ENCODE data around the gene PPP1R3C.

PPP1R3C gene

DNA sequence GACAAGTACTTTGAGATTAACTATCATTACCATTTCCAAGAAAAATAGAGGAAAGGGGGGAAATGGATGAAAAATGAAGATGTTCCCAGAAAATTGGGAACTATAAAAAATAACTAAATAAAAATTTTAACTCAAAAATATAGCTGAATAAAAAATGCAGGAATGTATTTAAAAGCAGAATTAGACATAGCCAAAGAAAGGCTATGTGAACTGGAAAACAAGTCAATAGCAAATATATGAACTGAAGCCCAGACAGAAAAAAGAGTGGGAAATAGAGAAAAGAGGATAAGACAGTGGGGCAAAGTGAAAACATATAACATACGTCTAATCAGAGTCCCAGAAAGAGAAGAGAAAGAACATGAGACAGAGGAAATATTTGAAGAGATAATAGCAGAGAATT lies 10.3 kb downstream of the PPP1R3C start:
- no peak overlapping the region for H3K4me3 ChIP-seq (ENCODE audit: low read depth, low read length)
- DNase-seq (ENCODE audit: low read depth) = no peak
- TF ChIP-seq, protein P1, sequence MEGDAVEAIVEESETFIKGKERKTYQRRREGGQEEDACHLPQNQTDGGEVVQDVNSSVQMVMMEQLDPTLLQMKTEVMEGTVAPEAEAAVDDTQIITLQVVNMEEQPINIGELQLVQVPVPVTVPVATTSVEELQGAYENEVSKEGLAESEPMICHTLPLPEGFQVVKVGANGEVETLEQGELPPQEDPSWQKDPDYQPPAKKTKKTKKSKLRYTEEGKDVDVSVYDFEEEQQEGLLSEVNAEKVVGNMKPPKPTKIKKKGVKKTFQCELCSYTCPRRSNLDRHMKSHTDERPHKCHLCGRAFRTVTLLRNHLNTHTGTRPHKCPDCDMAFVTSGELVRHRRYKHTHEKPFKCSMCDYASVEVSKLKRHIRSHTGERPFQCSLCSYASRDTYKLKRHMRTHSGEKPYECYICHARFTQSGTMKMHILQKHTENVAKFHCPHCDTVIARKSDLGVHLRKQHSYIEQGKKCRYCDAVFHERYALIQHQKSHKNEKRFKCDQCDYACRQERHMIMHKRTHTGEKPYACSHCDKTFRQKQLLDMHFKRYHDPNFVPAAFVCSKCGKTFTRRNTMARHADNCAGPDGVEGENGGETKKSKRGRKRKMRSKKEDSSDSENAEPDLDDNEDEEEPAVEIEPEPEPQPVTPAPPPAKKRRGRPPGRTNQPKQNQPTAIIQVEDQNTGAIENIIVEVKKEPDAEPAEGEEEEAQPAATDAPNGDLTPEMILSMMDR (IDR thresholded peaks at IDR 0.05; ENCODE audit: low read depth, low read length, missing control alignments) = no peak

DNA sequence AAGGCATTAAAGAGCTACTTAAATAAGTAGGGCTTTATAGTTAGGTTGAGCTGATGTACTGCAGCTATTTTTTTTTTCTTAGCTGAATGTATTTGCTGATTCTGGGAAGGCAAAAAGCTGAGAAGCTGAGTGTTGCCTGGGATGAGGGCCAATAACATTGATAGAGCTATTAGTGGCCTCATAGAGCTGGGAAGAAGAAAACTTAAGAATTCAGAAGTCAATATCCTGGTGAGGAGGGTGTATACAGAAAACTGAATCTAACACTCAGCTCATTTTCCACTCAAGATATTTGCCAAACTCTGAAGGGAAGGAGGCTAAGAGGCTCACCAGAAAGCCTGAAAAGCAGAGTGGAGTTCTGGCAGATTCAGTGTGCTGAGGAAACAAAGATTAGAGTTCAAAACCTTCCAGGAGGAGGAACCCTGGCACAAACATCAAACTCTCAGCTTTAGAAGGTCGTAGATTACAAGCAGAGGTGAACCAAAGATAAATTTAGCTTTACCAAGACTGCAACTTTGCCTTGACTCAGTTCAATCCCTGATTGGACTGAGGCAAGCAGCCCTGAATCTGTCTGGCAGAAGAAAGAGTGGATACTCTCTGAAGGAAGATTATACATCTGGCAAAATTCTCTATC lies 11.3 kb downstream of the PPP1R3C start:
- DNase-seq (ENCODE audit: low read depth) = no peak
- TF ChIP-seq, protein P1 (IDR thresholded peaks at IDR 0.05; ENCODE audit: low read depth, low read length, missing control alignments) = no peak
- no peak overlapping the region for H3K4me3 ChIP-seq (ENCODE audit: low read depth, low read length)

DNA sequence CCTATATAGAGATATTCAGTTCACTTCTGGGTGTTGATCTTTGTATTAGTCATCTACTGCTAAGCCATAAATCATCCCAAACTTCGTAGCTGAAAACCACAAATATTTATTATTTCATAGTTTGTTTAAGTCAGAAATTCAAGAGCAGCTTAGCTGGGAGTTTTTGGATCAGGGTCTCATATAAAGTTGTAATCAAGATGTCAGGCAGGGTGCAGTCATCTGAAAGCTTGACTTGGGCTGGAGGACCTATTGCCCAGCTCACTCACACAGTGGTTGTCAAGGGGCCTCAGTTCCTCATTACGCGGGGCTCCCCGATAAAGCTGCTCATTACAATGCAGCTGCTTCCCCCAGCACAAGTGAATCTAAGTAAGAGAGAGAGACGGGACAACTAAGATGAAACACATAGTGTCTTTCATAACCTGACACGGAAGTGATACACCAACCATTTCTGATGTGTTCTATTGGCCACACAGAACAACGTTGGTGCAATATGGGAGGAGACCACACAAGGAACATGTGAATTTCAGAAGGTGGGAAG lies 15.7 kb downstream of the PPP1R3C start:
- TF ChIP-seq, protein P1 (IDR thresholded peaks at IDR 0.05; ENCODE audit: low read depth, low read length, missing control alignments) = no peak
- DNase-seq (ENCODE audit: low read depth) = no peak
- no peak overlapping the region for H3K4me3 ChIP-seq (ENCODE audit: low read depth, low read length)

DNA sequence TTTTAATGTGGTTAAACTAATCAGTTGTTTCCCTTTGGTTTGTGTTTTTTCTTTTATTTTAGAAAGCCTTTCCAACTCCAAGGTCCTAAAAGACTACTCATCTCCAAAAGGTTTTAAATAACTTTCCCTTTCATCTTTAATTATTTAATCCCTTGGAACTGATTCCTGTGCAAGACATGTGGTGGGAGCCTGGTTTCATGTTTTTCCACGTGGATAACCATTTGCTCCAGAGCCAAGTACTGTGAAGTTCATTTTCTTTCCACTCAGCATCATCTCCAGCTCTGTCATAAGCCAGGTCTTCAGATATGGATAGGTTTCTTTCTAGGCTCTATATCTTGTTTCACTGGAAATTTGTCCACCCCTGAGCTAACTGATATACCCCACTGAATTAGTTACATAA lies 16.7 kb downstream of the PPP1R3C start:
- H3K4me3 ChIP-seq (ENCODE audit: low read depth, low read length) = no peak overlapping the region
- TF ChIP-seq, protein P1 (IDR thresholded peaks at IDR 0.05; ENCODE audit: low read depth, low read length, missing control alignments) = no peak
- DNase-seq (ENCODE audit: low read depth) = no peak

DNA sequence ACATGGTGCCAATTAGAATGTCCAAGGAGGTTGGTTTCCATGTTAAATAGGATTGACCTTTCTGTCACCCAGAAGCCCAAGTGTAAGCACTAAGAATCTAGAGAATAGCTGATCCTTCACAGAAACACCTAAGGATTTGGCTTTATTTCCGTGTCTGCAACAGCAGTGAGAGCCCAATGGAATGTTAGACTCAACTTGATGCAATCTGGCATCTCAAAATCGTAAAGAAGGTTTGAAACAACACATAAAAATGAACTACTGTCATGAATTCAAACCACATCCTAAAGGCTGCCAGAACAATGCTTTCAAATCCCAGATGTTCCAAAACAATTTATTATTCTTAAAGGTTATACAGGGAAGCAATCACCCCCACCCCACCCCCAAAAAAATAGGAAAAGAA lies 18.6 kb downstream of the PPP1R3C start:
- H3K4me3 ChIP-seq (ENCODE audit: low read depth, low read length) = no peak overlapping the region
- DNase-seq (ENCODE audit: low read depth) = no peak
- TF ChIP-seq, protein P1 (IDR thresholded peaks at IDR 0.05; ENCODE audit: low read depth, low read length, missing control alignments) = no peak

DNA sequence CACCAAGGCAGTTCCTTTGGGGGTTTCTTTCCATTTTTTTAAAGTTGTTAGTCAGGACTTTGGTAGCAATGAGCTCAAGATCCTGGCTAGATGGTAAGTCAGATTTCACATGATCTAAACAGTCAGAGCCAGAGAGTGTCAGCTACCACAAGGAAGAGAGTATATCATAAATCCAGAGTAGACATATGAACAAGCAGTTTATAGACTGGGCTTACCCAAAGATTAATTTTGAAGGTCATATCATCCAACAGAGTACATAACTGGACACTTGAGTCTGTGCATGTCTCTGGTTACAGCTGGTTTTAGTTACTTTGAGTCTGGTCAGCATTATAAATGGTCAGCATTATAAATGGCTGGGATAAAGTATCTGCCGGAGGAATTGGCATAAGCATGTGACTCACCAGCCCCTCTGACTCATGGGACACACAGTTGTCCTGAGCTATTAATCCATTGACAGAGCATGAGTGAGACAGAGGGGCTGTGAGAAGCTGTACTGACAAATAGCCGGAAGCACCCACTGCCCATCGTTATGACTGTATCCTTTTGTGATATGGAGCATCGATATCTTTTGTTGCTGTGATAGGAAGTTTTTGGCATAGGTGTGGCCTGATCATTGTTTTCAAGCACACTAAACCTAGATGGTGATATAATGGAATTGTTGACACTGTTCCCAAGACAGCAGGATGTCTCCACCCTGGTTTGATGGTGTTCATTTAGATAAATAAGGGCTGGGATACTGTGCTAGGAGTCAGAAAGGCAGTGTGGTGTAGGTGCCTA lies 19.3 kb downstream of the PPP1R3C start:
- no peak overlapping the region for H3K4me3 ChIP-seq (ENCODE audit: low read depth, low read length)
- TF ChIP-seq, protein P1 (IDR thresholded peaks at IDR 0.05; ENCODE audit: low read depth, low read length, missing control alignments) = no peak
- no peak for DNase-seq (ENCODE audit: low read depth)
